Forelimb muscle (tissue), 1 donor: ENCODE results near the gene NDEL1. TPM values are rescaled to one million over a fixed set of nuclear protein-coding genes. Genes with fewer than 3 reads are reported as not detected.

Experiments
- DNase-seq: peaks from one replicate; pipeline ENCODE4 v3.0.0-alpha.2; 2013; ENCODE audit warnings: low read depth
- polyA plus RNA-seq: library from polyadenylated mRNA; unstranded; fragments of 120-200 nt; gene quantifications from one replicate; pipeline ENCODE4 v1.2.1, GENCODE V29; 2013; ENCODE audit not compliant: insufficient read length

Gene NDEL1
- polyA plus RNA-seq, 1 donor, result 46.5 TPM

DNA sequence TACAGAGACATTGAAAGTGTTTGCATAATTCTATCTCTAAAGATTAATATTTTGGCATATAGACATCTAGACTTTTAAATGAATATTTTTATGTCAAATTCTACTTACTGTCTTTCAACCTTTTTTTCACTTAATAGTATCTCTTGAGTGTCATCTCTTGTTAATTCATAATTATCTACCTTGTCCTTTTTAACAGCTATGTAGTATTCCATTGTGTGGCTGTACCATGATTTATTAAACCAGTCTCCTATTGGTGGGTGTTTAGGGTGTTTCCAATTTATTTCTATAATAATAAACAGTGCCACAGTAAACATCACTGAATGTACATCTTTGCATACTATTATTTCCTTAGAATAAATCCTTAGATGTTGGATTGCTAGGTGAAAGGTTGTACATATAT lies 21.7 kb upstream of the NDEL1 start:
- no peak for DNase-seq

DNA sequence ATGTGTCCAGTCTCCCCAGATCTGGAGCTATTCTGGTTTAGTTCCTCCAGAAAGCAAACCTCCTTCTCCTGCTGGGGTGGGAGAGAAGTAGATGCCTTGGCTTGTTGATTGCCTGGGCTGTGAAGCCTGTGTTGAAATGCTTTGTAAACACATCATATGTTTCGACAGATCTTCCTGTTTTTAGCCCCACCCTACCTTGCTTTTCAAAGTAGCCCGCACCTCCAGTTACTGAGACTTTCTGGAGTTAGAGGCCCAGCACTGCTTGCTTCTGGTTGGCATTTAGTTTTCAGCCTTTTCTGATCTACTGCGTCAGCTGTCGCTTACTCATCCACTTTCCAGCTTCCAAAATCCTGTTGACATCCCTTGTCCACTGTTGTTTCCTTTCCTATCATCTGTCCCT lies 17.9 kb upstream of the NDEL1 start:
- no peak for DNase-seq

- no peak for DNase-seq
These were observed 17.2 kb upstream of the NDEL1 start for GRCh38 chr17:8418471-8418870.

DNA sequence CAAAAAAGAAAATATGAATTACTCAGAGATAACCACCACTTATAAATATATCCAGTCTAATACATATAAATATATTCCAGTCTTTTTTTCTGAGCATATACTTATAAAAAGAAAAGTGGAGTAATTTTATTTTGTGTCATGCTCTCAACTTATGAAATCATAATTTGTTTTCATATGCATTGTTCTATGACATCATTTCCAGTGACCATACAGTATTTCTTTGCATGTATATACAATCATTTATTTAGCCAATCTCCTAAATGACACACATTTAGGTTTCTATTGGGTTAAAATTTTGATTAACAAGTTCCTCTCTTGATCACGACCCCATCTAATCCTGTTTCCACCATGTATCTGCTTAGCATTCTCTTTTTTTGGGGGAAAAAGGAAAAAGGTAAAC lies 16.4 kb upstream of the NDEL1 start:
- no peak for DNase-seq

- peak; percentile 41 for DNase-seq
These were observed 15.4 kb upstream of the NDEL1 start for GRCh38 chr17:8420041-8420934.

- DNase-seq, result no peak
These were observed 14.1 kb upstream of the NDEL1 start for GRCh38 chr17:8421571-8421970.

DNA sequence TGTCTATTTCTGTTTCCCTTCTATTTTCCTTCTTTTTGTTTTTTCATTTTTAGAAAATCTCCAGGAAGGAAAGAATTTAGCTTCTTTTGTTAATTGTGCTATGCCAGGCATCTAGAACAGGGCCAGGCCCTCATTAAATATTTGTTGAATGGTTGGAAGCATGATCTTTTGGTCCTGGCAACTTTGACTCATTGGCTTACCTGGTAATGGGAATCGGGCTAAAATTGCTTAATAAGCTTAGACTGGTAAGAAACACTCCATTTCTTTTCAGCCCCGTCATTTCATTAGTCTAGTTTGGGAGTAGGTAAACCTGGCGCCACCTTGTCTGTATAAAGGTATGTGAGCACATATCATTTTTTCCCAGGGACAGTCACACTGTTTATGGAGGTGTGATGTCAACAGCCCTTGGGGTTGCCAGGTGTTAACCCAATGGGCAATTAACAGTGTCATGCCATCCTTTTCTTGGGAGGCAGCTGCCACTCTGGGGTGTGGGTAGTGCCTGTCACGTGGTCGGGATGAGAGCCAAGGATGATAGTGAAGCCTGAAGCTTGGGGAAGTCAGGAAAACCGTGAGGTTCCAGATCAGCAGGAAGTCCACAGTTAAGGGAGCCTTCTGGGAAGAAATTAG lies 9.5 kb upstream of the NDEL1 start:
- no peak for DNase-seq

GRCh38 chr17:8426802-8427201 lies 8.9 kb upstream of the NDEL1 start:
- no peak for DNase-seq

GRCh38 chr17:8430966-8431365 lies 4.7 kb upstream of the NDEL1 start:
- no peak for DNase-seq

- DNase-seq, result no peak
These were observed 622 bp downstream of the NDEL1 start for GRCh38 chr17:8436169-8436843.

DNA sequence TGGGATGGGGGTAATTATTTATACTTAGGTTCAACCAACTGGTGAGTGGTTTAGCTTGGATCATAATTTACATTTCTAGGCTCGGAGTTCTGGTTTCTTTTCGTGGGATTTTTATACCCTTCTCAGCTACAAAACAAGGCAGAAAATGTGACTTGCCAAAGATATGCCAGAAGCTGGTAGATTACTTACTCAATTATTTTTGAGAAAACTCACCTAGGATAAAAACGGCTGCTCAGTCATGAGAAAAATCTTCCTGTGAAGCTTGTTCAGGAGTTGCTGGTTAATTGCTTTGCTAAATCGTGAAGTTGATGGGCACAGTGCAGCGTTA lies 1.1 kb downstream of the NDEL1 start:
- DNase-seq, result no peak

- DNase-seq, result no peak
These were observed 2.8 kb downstream of the NDEL1 start for GRCh38 chr17:8438441-8438840.

- DNase-seq, result no peak
These were observed 4.0 kb downstream of the NDEL1 start for GRCh38 chr17:8439681-8440080.

DNA sequence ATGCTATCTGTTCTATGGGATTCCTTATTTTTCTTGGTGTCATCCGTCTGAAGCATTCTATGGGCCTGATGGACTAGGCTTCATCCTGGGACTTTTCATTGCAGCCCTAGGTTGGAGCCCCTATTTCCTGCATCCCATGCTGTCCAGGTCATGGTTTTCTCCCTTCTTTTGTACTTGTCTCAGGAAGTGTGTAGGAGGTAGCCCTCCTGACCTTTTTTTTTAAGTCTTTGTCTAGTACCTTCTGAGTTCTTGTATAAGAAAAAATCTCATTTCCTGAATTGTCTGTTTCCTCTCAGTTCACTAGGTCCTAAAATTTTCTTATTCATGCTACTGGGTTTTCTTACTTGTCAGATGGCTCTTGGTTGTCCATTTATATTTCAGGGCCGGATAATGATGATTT lies 6.0 kb downstream of the NDEL1 start:
- DNase-seq, result no peak

DNA sequence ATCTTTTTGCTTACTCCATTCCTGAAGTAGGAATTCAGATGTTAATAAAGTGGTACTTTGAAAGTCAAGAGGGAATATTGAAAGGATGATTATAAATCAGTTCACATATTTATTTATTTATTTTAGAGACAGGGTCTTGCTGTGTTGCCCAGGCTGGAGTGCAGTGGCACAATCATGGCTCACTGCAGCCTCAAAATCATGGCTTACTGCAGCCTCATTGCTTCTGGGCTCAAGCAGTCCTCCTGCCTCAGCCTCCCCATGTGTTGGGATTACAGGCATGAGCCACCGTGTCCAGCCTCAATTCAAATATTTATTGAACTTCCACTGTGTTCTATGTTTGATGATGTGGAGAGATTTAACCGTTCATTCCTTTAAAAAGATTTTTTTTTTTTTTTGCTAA lies 6.6 kb downstream of the NDEL1 start:
- DNase-seq, result no peak

DNA sequence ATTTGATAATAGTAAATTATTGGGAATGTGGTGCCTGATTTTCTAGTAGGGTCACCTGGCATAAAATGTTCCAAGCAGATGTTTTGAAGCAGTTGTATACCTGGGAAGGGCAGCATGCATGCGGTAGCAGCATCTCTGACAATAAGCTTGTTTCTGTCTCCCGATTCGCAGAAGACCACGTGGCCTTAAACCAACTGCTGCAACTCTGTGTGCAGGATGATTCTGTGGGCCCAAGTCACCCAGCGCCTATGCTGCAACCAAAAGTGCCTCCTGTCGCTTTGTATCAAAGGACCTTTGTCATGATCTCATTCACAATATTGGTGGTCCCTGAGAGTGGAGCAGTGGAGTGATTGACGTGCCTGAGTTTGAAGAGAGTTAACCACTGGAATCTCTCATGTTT lies 8.1 kb downstream of the NDEL1 start:
- no peak for DNase-seq

- DNase-seq, result no peak
These were observed 8.8 kb downstream of the NDEL1 start for GRCh38 chr17:8444494-8444893.

DNA sequence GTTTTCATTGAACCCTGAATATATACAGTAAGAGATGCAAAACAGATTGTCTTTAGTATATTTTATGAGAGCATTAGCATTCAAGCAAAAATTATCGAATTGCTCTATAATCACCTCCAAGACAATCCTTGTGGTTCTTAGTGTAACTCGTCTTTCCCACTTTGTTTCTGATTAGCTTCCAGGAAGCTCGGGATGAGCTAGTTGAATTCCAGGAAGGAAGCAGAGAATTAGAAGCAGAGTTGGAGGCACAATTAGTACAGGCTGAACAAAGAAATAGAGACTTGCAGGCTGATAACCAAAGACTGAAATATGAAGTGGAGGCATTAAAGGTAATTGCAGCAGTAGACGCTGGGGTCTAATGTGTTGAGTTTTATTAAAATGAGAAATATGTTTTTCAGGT lies 9.9 kb downstream of the NDEL1 start:
- no peak for DNase-seq

GRCh38 chr17:8447799-8448198 lies 12.1 kb downstream of the NDEL1 start:
- no peak for DNase-seq

- DNase-seq, result no peak
These were observed 12.6 kb downstream of the NDEL1 start for GRCh38 chr17:8448310-8448709.

GRCh38 chr17:8451933-8452614 lies 16.4 kb downstream of the NDEL1 start:
- DNase-seq, result no peak

DNA sequence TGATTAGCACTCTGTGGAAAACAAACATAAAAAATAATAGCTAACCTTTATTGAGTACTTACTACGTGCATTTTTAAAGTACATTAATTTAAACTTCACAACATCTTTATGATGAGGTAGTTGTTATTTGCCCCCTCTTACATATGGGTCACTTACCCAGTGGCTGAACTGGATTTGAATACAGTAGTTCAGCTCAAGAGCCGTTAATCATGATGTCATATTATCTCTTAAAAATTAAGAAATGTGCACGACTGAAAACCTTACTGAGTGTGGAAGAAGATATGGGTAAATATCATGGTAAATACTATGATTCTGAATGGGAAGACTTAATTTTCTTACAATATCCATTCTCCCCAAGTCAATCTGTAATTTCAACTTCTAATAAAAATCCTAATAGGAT lies 17.6 kb downstream of the NDEL1 start:
- no peak for DNase-seq
